ENCODE data around the gene TRAPPC2.

GRCh38 chrX:13764281-13764680 is 29.9 kb upstream of the TRAPPC2 start:
- TF ChIP-seq, protein P1, sequence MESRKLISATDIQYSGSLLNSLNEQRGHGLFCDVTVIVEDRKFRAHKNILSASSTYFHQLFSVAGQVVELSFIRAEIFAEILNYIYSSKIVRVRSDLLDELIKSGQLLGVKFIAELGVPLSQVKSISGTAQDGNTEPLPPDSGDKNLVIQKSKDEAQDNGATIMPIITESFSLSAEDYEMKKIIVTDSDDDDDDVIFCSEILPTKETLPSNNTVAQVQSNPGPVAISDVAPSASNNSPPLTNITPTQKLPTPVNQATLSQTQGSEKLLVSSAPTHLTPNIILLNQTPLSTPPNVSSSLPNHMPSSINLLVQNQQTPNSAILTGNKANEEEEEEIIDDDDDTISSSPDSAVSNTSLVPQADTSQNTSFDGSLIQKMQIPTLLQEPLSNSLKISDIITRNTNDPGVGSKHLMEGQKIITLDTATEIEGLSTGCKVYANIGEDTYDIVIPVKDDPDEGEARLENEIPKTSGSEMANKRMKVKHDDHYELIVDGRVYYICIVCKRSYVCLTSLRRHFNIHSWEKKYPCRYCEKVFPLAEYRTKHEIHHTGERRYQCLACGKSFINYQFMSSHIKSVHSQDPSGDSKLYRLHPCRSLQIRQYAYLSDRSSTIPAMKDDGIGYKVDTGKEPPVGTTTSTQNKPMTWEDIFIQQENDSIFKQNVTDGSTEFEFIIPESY (IDR thresholded peaks at IDR 0.05; ENCODE audit: borderline replicate concordance, low read depth) = no peak
- no peak for TF ChIP-seq EP300 (IDR thresholded peaks at IDR 0.05; ENCODE audit: borderline replicate concordance in 1 of 2, low read depth in 1 of 2, low read length in 1 of 2)
- no peak for TF ChIP-seq TEAD4 (IDR thresholded peaks at IDR 0.05; ENCODE audit: borderline replicate concordance, insufficient read depth)
- no peak for TF ChIP-seq REST (IDR thresholded peaks at IDR 0.05; ENCODE audit: low read depth, low read length)
- no peak for TF ChIP-seq POLR2AphosphoS5 (IDR thresholded peaks at IDR 0.05; ENCODE audit: low read depth, low read length)
- TF ChIP-seq, protein P2, sequence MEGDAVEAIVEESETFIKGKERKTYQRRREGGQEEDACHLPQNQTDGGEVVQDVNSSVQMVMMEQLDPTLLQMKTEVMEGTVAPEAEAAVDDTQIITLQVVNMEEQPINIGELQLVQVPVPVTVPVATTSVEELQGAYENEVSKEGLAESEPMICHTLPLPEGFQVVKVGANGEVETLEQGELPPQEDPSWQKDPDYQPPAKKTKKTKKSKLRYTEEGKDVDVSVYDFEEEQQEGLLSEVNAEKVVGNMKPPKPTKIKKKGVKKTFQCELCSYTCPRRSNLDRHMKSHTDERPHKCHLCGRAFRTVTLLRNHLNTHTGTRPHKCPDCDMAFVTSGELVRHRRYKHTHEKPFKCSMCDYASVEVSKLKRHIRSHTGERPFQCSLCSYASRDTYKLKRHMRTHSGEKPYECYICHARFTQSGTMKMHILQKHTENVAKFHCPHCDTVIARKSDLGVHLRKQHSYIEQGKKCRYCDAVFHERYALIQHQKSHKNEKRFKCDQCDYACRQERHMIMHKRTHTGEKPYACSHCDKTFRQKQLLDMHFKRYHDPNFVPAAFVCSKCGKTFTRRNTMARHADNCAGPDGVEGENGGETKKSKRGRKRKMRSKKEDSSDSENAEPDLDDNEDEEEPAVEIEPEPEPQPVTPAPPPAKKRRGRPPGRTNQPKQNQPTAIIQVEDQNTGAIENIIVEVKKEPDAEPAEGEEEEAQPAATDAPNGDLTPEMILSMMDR (IDR thresholded peaks at IDR 0.05) = no peak
- no peak for TF ChIP-seq EZH2phosphoT487 (IDR thresholded peaks at IDR 0.05; ENCODE audit: borderline replicate concordance, low read depth)
- TF ChIP-seq SIN3A (IDR thresholded peaks at IDR 0.05; ENCODE audit: borderline replicate concordance, low read depth, low read length) = no peak
- TF ChIP-seq, protein P3, sequence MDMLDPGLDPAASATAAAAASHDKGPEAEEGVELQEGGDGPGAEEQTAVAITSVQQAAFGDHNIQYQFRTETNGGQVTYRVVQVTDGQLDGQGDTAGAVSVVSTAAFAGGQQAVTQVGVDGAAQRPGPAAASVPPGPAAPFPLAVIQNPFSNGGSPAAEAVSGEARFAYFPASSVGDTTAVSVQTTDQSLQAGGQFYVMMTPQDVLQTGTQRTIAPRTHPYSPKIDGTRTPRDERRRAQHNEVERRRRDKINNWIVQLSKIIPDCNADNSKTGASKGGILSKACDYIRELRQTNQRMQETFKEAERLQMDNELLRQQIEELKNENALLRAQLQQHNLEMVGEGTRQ (IDR thresholded peaks at IDR 0.05; ENCODE audit: borderline replicate concordance, low read depth, low read length) = no peak
- TF ChIP-seq JUND (IDR thresholded peaks at IDR 0.05) = no peak
